ENCODE results near the gene COL1A1. TPM values are rescaled to one million over a fixed set of nuclear protein-coding genes. Genes with fewer than 3 reads are reported as not detected.

The COL1A1 gene
- total RNA-seq, 1 experiment from 2014 or later = 0.38 TPM

GRCh38 chr17:50199803-50200456 is 1.5 kb downstream of the COL1A1 start:
- peak; percentile 88 for DNase-seq (ENCODE audit: low spot score)

DNA sequence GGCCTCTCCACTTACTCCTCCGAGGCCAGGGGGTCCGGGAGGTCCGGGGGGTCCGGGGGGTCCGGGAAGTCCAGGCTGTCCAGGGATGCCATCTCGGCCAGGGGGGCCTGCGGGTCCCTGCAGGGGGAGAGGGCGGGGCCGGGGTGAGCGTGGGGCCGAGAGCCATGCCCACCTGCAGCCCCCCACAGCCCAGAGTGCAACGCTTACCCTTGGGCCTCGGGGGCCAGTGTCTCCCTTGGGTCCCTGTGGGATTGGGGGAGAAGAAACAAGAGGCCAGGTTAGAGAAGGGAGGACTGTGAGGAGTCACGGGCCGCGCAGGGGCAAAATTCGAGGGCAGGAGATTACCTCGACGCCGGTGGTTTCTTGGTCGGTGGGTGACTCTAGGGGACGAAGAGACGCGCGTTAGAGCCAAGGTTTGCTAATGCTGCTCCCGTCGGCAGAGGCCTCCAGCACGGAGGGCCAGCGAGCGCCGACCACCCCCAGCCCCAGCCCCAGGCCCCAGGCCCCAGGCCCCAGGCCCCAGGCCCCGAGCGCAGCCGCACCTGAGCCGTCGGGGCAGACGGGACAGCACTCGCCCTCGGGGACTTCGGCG is 2.1 kb downstream of the COL1A1 start:
- DNase-seq (ENCODE audit: low spot score) = no peak

DNA sequence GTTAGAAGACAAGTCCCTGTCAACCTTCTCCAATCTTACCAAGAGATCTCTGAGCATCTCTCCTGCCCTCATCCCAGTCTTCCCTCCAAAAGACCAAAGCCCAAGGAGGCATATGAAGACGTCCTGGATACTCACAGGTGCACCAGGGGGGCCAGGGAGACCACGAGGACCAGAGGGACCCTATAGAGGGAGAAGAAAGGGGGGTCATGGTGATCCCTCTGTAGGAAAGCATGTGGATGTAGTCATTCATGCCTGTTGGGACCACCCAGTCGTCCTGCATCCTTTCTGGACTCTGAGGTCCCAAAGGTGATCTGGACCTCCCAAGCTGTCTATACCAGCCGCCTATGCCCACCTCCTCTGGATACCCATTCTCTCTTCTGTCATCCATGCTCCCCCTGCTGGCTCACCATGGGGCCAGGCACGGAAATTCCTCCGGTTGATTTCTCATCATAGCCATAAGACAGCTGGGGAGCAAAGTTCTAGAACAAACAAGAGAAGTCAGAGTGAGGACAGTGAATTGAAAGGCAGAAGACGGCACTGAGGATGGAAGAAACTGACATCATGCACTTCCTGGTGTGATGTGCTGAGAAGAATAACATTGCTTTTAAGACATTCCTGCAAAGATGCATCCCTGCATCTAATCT is 3.3 kb downstream of the COL1A1 start:
- peak; percentile 86 for DNase-seq (ENCODE audit: low spot score)

- no peak for DNase-seq (ENCODE audit: low spot score)
Measured at GRCh38 chr17:50196826-50197225, 4.6 kb downstream of the COL1A1 start.

GRCh38 chr17:50196036-50196435 is 5.4 kb downstream of the COL1A1 start:
- no peak for DNase-seq (ENCODE audit: low spot score)

DNA sequence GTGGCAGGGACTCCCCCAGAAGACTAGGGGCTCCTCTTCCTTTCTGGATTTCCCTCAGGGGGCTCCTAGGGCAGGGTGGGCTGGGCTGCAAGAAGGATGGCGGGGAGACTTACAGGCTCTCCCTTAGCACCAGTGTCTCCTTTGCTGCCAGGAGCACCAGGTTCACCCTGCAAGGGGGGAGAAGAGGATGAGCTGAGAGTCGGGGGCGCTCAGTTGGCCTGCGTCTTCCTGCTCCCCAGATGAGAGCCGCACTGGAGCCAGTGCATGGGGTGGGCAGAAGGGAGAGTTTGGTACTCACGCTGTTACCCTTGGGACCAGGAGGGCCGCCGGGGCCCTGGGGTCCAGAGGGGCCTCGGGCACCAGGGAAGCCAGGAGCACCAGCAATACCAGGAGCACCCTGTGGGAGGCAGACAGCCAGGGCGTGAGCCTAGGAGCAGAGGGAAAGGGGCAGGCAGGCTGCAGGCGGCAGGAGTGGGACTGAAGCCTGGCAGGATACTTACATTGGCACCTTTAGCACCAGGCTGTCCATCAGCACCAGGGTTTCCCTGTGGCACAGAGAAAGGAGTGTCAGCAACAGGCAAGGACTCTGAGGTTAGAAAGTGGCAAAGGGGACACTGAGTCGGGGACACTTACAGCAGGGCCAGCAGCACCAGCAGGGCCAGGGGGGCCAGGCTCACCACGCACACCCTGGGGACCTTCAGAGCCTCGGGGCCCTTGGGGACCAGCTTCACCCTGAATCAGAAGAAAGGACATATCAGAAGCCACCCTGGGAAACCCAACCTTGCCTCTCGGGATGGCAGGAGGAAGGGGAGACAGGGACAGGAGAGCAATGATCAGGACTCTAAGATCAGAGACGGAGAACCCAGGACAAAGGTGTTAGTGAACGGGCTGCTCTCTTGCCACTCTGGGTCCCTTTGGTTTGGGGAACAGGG is 6.2 kb downstream of the COL1A1 start:
- DNase-seq (ENCODE audit: low spot score) = no peak

DNA sequence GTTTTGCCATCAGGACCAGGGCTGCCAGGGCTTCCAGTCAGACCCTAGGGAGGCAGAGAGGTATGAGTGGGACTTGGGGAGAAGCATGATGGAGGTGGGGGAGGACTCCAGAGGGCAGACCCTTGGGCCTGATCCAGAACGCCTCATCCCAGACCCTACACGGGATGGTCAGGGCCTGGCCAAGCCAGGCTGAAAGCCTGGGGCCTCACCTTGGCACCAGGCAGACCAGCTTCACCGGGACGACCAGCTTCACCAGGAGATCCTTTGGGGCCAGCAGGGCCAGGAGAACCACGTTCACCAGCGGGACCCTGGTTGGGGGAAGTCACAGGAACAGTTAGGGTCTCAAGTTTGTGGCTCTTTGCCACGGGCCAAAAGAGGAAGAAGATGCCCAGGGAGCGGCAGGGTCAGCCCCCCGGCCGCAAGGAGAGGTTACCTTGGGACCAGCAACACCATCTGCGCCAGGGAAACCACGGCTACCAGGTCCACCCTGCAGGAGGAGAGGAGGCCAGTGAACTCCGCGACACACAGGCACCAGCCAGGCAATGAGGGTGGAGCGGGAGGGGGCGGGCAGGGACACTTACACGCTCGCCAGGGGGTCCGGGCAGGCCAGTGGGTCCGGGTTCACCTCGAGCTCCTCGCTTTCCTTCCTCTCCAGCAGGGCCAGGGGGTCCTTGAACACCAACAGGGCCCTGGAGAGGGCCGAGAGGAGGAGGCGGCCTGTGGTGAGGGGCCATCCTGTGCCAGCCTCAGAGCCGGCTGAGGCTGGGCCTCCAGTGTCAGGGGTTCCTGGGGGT is 7.1 kb downstream of the COL1A1 start:
- DNase-seq (ENCODE audit: low spot score) = no peak

DNA sequence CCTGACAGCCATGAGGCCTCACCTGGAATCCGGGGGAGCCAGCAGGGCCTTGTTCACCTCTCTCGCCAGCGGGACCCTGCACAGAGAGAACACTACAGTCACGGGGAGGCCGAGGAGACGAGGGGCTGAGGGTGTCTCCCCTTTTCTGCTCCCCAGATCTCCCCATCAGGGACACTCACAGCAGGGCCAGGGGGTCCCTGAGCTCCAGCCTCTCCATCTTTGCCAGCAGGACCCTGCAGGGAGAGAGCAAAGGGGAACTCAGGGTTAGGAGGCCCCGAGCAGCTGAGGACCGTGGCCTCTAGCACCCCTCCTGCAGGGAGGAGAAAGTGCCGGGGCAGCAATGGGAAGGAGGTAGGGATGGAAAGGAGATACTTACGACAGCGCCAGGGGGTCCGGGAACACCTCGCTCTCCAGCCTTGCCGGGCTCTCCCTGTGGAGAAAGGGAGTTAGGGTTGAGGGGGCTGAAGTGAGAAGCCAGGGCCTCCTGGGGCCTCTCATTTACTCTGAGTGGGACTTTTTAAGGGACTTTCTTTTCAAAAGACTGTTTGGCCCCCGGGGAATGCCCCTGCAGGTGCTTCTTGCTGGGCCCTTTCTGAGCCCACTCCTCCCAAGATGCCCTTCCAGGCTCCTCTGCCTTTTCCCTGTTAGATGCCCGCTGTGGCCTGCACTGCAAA is 8.7 kb downstream of the COL1A1 start:
- DNase-seq (ENCODE audit: low spot score) = no peak

DNA sequence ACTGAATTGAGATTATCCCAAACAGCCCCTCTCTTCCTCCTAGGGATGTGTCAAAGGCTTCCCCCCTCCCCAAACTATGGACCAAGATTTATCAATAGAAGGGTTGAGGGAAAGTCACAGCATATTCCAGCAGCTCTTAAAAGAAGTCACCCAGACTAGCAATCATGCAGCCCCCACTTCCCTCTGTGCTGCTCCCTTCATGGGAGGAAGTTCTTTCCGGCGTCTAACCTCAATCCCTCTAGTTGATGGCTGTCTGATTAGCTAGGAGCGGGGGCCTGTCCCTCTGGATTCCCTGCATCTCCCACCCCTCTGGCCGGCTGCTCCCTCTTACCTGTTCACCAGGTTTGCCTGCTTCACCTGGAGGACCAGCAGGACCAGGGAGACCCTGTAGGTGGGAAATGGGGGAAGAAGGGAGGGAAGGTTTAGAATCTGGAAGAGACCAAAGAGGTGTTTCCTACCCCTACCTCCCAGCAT is 9.2 kb downstream of the COL1A1 start:
- no peak for DNase-seq (ENCODE audit: low spot score)

DNA sequence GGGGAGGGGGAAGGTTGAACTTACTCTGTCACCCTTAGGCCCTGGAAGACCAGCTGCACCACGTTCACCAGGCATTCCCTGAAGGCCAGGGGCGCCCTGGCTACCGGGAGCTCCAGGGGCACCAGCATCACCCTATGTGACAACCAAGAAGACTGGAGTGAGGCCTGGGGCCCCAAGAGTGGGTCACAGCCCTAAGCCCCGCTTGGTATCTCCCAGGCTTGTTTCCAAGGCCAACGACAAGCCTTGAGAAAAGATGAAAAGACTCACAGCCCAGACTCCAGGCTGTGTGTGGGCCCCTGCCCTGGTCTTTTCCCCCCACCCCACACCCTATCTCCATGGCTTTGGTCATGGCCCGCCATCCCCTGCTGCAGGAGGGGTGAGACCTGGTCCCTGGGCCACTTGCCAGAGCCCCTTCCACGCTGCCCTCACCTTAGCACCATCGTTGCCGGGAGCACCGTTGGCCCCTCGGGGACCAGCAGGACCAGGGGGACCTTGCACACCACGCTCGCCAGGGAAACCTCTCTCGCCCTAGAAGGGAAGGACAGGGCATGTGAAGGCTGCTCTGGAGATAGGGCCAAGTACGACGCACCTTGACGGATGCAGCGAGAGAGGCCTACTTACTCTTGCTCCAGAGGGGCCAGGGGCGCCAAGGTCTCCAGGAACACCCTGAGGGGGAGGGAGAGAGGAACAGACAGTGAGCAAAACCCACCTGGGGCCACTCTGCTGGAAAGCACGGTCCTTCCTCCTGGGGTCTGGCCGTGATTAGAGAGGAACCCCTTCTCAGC is 9.9 kb downstream of the COL1A1 start:
- DNase-seq (ENCODE audit: low spot score) = no peak

- no peak for DNase-seq (ENCODE audit: low spot score)
Measured at GRCh38 chr17:50190603-50191358, 10.7 kb downstream of the COL1A1 start.

- no peak for DNase-seq (ENCODE audit: low spot score)
Measured at GRCh38 chr17:50190293-50190602, 11.2 kb downstream of the COL1A1 start.

GRCh38 chr17:50189550-50190292 is 11.7 kb downstream of the COL1A1 start:
- no peak for DNase-seq (ENCODE audit: low spot score)

- no peak for DNase-seq (ENCODE audit: low spot score)
Measured at GRCh38 chr17:50188921-50189549, 12.4 kb downstream of the COL1A1 start.

DNA sequence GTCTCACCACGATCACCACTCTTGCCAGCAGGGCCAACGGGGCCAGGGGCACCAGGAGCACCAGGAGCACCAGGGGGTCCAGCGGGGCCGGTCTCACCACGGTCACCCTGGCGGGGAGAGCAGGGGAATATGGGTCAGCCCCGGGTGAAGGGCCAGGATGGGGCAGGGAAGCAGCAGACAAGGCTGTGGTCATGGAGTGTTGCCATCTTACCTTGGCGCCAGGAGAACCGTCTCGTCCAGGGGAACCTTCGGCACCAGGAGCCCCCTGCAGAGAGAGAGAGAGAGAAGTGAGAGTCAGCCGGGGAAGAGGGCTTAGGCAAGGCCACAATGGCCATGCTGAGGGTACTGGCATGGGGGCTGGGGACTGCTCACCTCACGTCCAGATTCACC is 12.9 kb downstream of the COL1A1 start:
- DNase-seq (ENCODE audit: low spot score) = no peak

DNA sequence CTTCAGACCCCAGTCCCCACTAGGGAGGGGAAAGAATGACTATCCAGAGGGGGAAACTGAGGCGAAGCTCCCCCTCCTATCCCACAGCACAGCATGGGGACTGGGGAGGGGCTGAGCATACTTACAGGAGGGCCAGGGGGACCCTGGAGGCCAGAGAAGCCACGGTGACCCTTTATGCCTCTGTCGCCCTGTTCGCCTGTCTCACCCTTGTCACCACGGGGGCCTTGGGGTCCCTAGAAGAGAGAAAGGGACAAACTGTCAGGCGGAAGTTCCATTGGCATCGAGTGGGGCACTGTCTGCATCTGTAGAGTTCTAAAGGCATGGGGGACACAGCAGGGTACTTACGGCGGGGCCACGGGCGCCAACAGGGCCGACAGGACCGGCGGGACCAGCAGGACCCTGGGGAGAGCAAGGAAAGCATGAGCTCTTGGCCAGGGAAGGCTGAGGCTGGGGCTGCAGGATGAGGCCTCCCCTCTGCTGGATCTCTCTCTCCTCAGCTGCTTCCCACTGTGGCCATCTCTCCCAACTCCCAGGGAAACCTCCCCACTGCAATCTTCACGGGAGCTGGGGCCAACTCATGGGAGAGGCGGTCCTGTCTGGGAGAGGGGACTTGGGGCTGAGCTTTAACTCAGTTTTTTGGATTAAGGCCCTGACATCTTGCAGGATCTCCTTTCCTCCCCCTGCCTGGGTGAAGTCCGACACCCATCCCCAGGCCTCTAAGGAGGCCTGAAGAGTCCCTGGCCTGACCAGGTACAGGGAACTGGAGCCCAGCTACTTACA is 13.5 kb downstream of the COL1A1 start:
- no peak for DNase-seq (ENCODE audit: low spot score)

- no peak for DNase-seq (ENCODE audit: low spot score)
Measured at GRCh38 chr17:50187394-50187725, 14.1 kb downstream of the COL1A1 start.
